Common myeloid progenitor, CD34-positive (primary cell): ENCODE results near the gene C20orf204.

Experiments used
- CTCF ChIA-PET: fragments of 350-600 bp; sonication (Branson Sonifier 250); formaldehyde crosslinking; loops from one replicate; lab custom pipeline; 2021; ENCODE audit warnings: antibody characterized with exemption; lab: Charles Lee
- POLR2A ChIA-PET: fragments of 350-600 bp; sonication (Branson Sonifier 250); formaldehyde crosslinking; loops from one replicate; lab custom pipeline; 2021; ENCODE audit warnings: antibody characterized with exemption; lab: Charles Lee
- DNase-seq, 3 donors: peaks; one replicate each; pipeline versions ENCODE4 v3.0.0 to v3.0.0-alpha.2; 2013
- H3K27ac ChIP-seq, 2 experiments: 1 replicate in 1 of 2; 2 replicates in 1 of 2; pipeline ENCODE4 v1.7.0; 2013; ENCODE audit warnings: inconsistent platforms in 2 of 2, low read length in 2 of 2, mild to moderate bottlenecking in 2 of 2, low read depth in 1 of 2, moderate library complexity in 1 of 2; ENCODE audit not compliant: severe bottlenecking in 2 of 2, insufficient read depth in 1 of 2, poor library complexity in 1 of 2
- H3K27me3 ChIP-seq, 5 experiments: replicated peaks in 2 of 5; 1 replicate in 3 of 5; 2 replicates in 2 of 5; pipeline versions ENCODE4 v1.6.1 to v1.7.0; 2013; ENCODE audit warnings: low read length in 4 of 5, mild to moderate bottlenecking in 2 of 5, moderate library complexity in 2 of 5, inconsistent platforms in 1 of 5; ENCODE audit not compliant: insufficient read depth in 5 of 5, control insufficient read depth in 4 of 5
- H3K36me3 ChIP-seq, 4 experiments: 1 replicate in 2 of 4; 2 replicates in 2 of 4; pipeline versions ENCODE4 v1.6.1 to v1.7.0; 2013; ENCODE audit warnings: low read length in 3 of 4, control low read depth in 1 of 4, mild to moderate bottlenecking in 1 of 4; ENCODE audit not compliant: control insufficient read depth in 4 of 4, insufficient read depth in 4 of 4
- H3K4me1 ChIP-seq, 4 experiments: 1 replicate in 3 of 4; 2 replicates in 1 of 4; pipeline versions ENCODE4 v1.6.1 to v1.7.1; 2013; ENCODE audit warnings: low read length in 3 of 4, mild to moderate bottlenecking in 3 of 4, control low read depth in 1 of 4, inconsistent platforms in 1 of 4, moderate library complexity in 1 of 4; ENCODE audit not compliant: control insufficient read depth in 4 of 4, insufficient read depth in 4 of 4; ENCODE audit errors: control extremely low read depth in 1 of 4
- H3K4me3 ChIP-seq, 7 experiments: 1 replicate in 4 of 7; 2 replicates in 3 of 7; pipeline versions ENCODE4 v1.5.1 to v1.7.0; 2013; ENCODE audit warnings: mild to moderate bottlenecking in 7 of 7, low read length in 6 of 7, moderate library complexity in 6 of 7, inconsistent platforms in 2 of 7, low read depth in 2 of 7, control low read depth in 1 of 7; ENCODE audit not compliant: insufficient read depth in 4 of 7, control insufficient read depth in 1 of 7; ENCODE audit errors: extremely low read depth in 1 of 7
- H3K9me3 ChIP-seq, 5 experiments: 1 replicate in 4 of 5; 2 replicates in 1 of 5; pipeline versions ENCODE4 v1.6.1 to v1.7.1; 2013; ENCODE audit warnings: low read length in 4 of 5, mild to moderate bottlenecking in 2 of 5, inconsistent platforms in 1 of 5, low read depth in 1 of 5, moderate library complexity in 1 of 5; ENCODE audit not compliant: control insufficient read depth in 4 of 5, insufficient read depth in 2 of 5; ENCODE audit errors: control extremely low read depth in 1 of 5
- WGBS: methylation state at CpG from one replicate; pipeline ENCODE4 v1.1.5; 2013; ENCODE audit not compliant: insufficient coverage; 5-methylcytosine and 5-hydroxymethylcytosine counted together

C20orf204 gene

GRCh38 chr20:64050261-64051032 lies 14.5 kb downstream of the C20orf204 start:
- CTCF ChIA-PET = interaction anchor here (1.1 to 15.2 kb wide), 5 partner anchors 12 to 58 kb away, joined by 3 to 187 read pairs (median 5); partner anchors contain the start of genes C20orf204 and NPBWR2
- Histone ChIP-seq H3K27ac (peak overlapping the region in 1 of 2 experiments; percentile 61), H3K36me3 (peaks cover 0 to 4% (median 0%) of the 10 kb centered on the region in 4 experiments), H3K4me1 (peaks cover 2 to 89% (median 67%) of the 10 kb centered on the region in 4 experiments), H3K9me3 (no peaks in the 10 kb centered on the region), H3K4me3 (peak overlapping the region in 5 of 7 experiments; percentile 20 to 67 (median 50)), H3K27me3 (peaks cover 0 to 30% (median 0%) of the 10 kb centered on the region in 5 experiments)
- POLR2A ChIA-PET = no interaction called here
- DNase-seq = peak in 1 of 3 donors; percentile 46
- 52% methylated on average over 15 of the region's 23 CpGs for WGBS

DNA sequence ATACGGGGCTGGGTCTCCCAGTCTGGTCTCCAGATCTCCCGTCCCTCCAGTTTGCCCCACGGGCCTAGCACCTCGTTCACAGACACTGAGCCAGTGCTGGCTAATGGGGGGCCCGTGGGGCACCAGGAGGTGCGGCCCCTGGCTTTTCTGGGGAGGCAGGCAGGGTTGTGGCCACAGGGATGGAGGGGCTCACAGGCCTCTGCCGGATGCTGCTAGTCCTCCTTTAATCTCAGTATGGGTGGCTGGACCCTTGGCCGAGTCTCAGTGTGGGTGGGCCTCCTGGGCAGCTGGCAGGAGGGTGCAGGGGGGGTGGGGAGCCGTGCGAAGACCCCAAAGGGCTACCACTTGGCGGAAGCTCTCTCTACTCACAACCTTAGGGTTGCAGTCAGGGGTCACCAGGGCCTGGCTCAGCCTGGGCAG lies 15.1 kb downstream of the C20orf204 start:
- ChIA-PET CTCF (interaction anchor here (1.1 to 15.2 kb wide), 7 partner anchors 9 to 57 kb away, joined by 4 to 187 read pairs (median 5); partner anchors contain the start of genes C20orf204 and NPBWR2), POLR2A (no interaction called here)

DNA sequence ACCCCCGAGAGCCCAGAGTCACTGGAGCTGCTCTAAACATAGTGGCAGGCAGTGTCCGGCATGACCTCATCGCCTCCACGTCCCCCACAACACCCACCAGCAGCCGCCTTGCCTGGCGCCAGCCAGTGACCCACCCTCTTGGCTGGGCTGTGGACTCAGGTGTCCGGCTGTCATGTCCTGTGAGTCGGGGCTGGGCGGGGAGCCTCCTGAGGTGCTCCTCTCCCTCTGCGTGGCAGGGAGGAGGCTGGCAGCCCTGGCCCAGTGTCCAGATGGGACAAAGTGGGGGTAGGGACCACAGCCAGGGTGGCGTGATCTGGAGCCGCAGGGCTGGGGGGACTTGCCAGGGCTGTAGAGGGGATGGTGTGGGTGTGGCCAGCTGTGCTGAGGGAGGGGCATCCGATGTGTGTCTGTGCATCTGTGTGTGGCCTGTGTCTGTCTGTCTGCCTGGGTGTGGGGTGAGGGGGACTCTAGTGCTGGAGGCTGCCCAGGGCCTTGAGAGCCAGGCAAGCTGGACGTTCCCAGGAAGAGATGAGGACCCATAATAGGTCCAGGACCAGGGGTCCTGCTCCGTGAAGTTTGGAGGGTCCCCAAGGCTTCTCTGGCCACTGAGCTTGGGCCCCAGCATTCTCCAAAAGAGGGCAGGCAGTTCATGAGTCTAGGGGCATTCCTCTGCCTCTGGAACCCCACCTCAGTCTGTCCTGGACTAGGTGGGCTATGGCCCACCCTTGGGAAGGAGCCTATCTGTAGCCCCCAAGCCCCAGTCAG lies 15.8 kb downstream of the C20orf204 start:
- Histone ChIP-seq H3K9me3 (no peaks in the 10 kb centered on the region), H3K4me1 (peaks cover 2 to 91% (median 75%) of the 10 kb centered on the region in 4 experiments), H3K27ac (no peak overlapping the region), H3K27me3 (peaks cover 0 to 30% (median 0%) of the 10 kb centered on the region in 5 experiments), H3K36me3 (peaks cover 0 to 4% (median 0%) of the 10 kb centered on the region in 4 experiments), H3K4me3 (no peak overlapping the region)
- no peak for DNase-seq
- 91% methylated on average over 13 of the region's 15 CpGs for WGBS
- POLR2A ChIA-PET = interaction anchor here (0.6 to 1.2 kb wide), 2 partner anchors 9 to 11 kb away, joined by 3 to 6 read pairs; no protein-coding TSS in a partner anchor
- CTCF ChIA-PET = interaction anchor here (1.5 to 15.2 kb wide), 8 partner anchors 9 to 69 kb away, joined by 4 to 187 read pairs (median 8); partner anchors contain the start of genes C20orf204 and TCEA2

More for the DNA sequence above, 15.1 kb downstream of the C20orf204 start:
- Histone ChIP-seq H3K27me3 (peaks cover 0 to 30% (median 0%) of the 10 kb centered on the region in 5 experiments), H3K36me3 (peaks cover 0 to 4% (median 0%) of the 10 kb centered on the region in 4 experiments), H3K4me1 (peaks cover 2 to 89% (median 70%) of the 10 kb centered on the region in 4 experiments), H3K27ac (no peak overlapping the region), H3K9me3 (no peaks in the 10 kb centered on the region), H3K4me3 (no peak overlapping the region)
- WGBS = 87% methylated on average over 11 of the region's 11 CpGs
- no peak for DNase-seq

- no peak overlapping the region for H3K4me3 ChIP-seq
- ChIA-PET POLR2A (interaction anchor here (0.6 to 1.2 kb wide), 2 partner anchors 9 to 10 kb away, joined by 3 to 6 read pairs; no protein-coding TSS in a partner anchor), CTCF (interaction anchor here (1.2 to 15.2 kb wide), 10 partner anchors 8 to 72 kb away, joined by 4 to 187 read pairs (median 8); partner anchors contain the start of genes C20orf204, SAMD10 and TCEA2)
- peaks cover 0 to 24% (median 0%) of the 10 kb centered on the region in 5 experiments for H3K27me3 ChIP-seq
- peaks cover 0 to 1% (median 0%) of the 10 kb centered on the region in 4 experiments for H3K36me3 ChIP-seq
- H3K9me3 ChIP-seq = no peaks in the 10 kb centered on the region
- DNase-seq = no peak
- H3K27ac ChIP-seq = no peak overlapping the region
- H3K4me1 ChIP-seq = peaks cover 2 to 92% (median 81%) of the 10 kb centered on the region in 4 experiments
- 95% methylated on average over 6 of the region's 10 CpGs for WGBS
These were observed 16.3 kb downstream of the C20orf204 start for GRCh38 chr20:64052326-64052722.

DNA sequence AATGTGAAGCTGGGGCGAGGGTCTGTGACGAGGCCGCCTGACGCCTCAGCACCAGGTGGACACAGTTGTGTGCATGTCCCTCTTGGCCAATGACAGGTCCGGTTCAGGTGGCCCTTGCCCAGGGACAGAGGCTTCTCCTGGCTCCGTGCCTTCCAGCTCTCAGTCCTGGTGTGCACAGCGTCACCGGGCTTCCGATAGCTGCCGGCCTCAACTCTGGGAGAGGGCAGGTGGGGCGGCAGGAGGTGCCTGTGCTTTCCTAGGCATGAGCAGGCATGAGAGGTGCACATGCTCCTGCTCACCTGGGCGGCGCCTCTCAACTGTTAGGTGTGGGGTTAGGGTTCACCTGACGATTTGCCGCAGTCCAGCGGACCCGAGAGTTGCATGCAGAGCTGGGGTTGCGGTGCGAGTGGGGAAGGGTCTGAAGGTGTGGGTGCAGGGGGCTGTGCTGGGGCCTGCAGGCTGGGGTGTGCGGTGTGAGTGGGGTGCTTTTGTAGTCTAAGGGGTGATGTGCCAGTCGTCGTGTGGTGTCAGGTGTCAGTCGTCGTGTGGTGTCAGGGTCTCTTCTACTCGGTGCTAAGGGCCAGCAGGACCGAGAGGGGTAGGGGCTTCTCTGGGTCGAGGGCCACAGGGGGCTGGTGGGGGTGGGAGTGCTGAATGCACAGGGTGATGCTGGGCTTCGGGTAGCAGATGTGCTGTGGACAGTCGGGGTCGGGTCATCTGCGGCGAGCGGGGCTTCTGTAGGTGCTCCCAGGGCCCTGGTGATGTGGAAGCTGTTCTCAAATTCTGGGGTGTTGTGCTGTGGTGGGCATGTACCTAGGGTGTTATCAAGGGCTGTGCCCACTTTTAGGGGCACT lies 17.2 kb downstream of the C20orf204 start:
- Histone ChIP-seq H3K36me3 (no peaks in the 10 kb centered on the region), H3K4me1 (peaks cover 2 to 93% (median 83%) of the 10 kb centered on the region in 4 experiments), H3K27me3 (peaks cover 0 to 18% (median 0%) of the 10 kb centered on the region in 5 experiments), H3K4me3 (no peak overlapping the region), H3K27ac (no peak overlapping the region), H3K9me3 (no peaks in the 10 kb centered on the region)
- ChIA-PET CTCF (interaction anchor here (1.2 to 15.2 kb wide), 13 partner anchors 9 to 74 kb away, joined by 3 to 187 read pairs (median 5); partner anchors contain the start of genes C20orf204, OPRL1, RGS19 and SAMD10), POLR2A (interaction anchor here (0.9 to 1.4 kb wide), 6 partner anchors 9 to 68 kb away, joined by 3 to 7 read pairs (median 3); partner anchors contain the start of genes OPRL1 and TCEA2)
- 93% methylated on average over 21 of the region's 33 CpGs for WGBS
- no peak for DNase-seq
